Stimulated activated naive CD4-positive, alpha-beta T cell treated with Interleukin-2 at 50 U/mL for 16 hours (primary cell): ENCODE measurements around the gene UBB.
"Not testable (repeated sequence)": the region's sequence is repeated elsewhere in the genome, so short reads cannot be mapped to it uniquely, and the experiment has no call there.

Source experiments
- DNase-seq: peaks from one replicate; lab custom pipeline; 2025; lab: John Stamatoyannopoulos, UW

Gene UBB

DNA sequence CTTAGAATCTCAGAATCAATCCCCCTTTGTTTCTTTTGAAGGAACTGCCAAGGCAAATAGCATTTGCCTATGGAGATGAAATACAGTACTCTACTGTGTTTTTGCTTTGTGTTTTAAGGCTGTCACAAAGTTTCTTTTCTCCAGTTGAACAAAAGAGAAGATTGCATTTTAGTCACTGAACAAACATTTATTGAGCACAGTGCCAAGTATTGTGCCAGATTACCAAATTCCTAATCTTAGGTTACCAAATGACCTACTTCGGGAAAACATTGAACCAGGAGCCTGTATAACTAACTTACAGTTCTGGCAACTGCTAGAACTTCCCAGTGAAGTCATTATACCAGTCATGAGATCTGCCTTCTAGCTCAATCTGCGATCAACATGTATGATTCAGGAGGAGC, 3.0 kb upstream of the UBB start:
- DNase-seq, result no peak

DNA sequence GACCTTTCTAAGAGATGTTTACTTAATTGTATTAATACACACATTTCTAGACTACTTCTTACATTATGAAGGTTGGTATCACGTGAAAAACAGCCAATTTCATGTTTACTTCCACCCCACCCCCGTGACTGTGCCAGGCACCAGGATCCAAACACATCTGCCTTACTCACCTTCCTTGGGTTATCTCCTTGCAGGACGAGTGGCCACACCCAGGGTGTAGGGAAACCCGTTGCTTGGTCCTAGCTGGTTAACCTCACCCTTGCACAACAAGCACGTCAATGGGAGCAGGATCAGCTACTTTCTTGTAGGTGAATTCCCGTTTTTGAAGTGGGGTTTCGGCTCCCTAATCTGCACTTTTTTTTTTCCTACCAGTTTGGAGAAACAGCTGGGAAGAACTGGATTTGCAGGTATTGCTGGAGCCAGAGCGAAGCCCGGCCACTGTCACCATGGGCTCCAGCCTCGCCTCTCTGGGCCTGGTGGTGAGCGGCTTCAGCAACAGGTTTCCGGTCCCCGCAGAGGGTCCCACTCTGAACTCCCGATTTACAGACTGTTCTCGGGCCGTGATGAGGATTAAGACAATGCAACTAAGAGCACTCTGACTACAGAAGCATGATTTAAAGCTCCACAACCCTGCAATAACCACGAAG, 2.1 kb upstream of the UBB start:
- DNase-seq, result no peak

DNA sequence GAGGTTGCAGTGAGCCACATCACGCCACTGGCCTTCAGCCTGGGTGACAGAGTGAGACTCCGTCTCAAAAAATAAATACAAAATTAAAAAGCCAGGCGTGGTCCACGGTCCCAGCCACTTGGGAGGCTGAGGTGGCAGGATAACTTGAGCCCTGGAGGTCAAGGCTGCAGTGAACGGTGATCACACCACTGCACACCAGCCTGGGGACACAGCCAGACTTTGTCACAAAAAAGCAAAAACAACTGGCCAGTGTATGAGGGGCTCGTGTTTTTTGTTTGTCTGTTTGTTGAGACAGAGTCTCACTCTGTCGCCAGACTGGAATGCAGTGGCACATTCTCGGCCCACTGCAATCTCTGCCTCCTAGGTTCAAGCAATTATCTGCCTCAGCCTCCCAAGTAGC, 1.2 kb upstream of the UBB start:
- no peak for DNase-seq

DNA sequence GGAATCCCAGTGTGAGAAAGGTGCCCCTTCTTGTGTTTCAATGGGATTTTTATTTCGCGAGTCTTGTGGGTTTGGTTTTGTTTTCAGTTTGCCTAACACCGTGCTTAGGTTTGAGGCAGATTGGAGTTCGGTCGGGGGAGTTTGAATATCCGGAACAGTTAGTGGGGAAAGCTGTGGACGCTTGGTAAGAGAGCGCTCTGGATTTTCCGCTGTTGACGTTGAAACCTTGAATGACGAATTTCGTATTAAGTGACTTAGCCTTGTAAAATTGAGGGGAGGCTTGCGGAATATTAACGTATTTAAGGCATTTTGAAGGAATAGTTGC, 567 bp downstream of the UBB start:
- DNase-seq, result peak; percentile 55

DNA sequence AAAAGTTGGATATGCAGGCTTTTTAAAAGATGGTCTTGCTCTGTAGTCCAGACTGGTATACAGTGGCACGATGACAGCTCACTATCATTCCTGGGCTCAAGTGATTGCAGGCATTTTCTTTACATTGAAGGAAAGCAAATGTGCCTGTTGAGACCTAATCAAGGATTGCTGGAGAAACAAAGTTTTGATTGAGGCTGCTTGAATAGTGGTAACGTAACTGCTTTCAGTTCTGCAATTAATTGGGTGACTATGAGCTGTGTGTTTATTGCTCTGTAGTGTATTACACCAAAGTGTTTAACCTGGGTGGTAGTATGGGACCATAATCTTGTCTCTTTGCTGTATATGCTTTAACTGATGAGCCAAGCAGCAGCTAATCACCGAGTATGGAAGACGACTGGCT, 2.3 kb downstream of the UBB start:
- no peak for DNase-seq

DNA sequence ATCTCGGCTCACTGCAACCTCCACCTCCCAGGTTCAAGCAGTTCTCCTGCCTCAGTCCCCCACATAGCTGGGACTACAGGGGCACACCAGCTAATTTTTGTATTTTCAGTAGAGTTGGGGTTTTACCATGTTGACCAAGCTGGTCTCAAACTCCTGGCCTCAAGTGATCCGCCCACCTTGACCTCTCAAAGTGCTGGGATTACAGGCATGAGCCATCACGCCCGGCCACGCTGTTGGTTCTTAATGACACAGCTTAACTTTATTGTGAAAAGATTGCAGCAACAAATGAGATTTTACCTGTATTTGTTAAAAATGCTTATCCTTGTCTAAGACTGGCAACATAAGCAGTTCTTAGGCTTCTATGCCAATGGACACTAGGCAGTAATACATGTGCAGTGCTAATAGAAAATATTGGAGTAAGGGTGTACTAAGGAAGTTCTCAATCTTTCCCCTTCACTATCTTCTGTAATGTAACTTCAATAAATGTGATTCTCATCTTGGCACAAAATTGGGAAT, 2.9 kb downstream of the UBB start:
- no peak for DNase-seq

DNA sequence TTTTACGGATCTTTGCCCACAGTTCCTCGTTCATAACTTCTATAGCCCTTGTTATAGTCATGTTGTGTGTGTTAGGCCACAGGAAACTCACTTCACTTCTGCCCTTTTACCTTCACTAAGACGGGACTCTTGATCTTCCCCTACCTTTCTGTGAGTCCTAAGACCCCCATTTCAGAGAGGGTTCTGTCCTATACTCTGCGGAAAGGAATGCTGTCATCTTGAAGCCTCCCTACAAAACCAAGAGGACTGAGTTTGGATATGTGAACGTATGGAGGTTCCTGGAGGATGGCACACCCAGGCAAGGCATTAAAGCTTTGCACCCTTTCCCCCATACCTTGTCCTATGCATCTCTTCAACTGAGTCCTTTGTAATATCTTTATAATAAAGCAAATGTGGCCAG, 3.7 kb downstream of the UBB start:
- no peak for DNase-seq

DNA sequence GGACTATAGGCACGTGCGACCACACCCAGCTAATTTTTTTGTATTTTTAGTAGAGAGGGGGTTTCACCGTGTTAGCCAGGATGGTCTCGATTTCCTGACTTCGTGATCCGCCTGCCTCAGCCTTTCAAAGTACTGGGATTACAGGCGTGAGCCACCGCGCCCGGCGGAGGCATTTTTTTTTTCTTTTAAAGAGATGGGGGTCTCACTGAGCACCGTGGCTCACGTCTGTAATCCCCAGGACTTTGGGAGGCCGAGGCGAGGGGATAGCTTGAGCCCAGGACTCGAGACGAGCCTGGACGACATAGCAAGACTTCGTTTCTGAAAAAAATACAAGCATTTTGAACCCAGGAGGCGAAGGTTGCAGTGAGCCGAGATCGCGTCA, 5.2 kb downstream of the UBB start:
- not testable (repeated sequence) for DNase-seq

DNA sequence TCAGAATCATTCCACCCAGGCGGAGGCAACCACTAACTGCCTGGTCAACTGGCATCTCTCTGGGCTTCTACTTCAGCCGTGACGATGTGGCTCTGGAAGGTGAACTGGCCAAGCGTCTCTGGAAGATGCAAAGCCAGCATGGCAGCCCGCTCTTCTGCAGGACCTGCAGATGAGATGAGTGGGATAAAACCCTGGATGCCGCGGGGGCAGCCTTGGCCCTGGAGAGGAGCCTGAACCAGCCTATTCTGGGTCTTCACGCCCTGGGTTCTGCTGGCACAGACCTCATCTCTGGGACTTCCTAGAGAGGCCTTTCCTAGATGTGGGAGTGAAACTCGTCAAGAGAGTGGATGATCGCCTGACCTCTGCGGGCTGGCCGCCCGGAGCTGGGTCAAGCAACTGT, 10.6 kb downstream of the UBB start:
- no peak for DNase-seq

DNA sequence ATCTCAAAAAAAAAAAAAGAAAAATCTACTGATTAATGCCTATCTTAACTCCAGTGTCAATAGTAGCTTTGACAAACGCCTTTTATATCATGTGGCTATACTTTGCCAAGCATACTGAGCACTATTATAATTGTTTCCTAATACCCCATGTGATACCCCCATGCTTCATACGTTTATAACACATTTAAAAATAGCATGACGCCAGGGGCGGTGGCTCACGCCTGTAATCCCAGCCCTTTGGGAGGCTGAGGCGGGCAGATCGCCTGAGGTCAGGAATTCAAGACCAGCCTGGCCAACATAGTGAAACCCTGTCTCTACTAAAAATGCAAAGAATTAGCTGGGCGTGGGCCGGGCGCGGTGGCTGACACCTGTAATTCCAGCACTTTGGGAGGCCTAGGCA, 11.6 kb downstream of the UBB start:
- not testable (repeated sequence) for DNase-seq

DNA sequence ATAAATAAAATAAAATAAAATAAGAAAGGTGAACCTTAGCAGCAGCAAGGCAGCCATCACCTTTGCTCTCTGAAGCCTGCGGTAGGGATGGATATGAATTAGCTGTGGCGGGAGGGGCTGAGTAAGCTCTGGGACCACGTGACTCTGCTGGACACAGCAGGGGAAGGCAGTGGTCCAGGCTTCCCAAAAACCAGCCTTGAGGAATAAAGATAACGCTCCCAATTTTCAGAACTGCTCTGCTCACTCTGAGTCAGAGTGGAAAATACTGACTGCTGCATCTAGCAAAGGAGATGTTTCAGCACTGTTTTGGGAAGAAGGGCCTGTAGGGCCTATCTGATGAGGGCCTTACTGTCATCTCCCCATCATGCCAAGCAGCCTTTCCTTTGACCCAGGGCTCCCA, 15.0 kb downstream of the UBB start:
- not testable (repeated sequence) for DNase-seq

DNA sequence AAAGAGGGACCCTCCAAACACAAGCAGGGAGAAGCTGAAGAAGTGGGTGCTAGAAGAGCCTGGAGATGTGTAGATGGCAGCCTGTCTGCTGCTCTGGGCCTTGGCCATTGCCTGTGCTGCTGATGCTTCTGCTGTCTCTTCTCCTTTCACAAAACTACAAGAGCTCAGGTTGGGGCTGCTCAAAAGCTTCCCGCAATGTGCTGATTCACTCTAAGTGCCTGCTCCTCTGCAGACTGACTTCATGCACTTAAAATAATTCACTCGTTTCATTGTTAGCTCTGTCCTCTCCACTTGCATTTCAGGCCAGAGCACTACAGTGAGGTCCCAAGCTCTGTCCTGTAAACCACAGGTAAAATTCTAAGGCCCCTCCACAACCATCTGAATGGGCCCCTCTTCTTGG, 15.8 kb downstream of the UBB start:
- not testable (repeated sequence) for DNase-seq

DNA sequence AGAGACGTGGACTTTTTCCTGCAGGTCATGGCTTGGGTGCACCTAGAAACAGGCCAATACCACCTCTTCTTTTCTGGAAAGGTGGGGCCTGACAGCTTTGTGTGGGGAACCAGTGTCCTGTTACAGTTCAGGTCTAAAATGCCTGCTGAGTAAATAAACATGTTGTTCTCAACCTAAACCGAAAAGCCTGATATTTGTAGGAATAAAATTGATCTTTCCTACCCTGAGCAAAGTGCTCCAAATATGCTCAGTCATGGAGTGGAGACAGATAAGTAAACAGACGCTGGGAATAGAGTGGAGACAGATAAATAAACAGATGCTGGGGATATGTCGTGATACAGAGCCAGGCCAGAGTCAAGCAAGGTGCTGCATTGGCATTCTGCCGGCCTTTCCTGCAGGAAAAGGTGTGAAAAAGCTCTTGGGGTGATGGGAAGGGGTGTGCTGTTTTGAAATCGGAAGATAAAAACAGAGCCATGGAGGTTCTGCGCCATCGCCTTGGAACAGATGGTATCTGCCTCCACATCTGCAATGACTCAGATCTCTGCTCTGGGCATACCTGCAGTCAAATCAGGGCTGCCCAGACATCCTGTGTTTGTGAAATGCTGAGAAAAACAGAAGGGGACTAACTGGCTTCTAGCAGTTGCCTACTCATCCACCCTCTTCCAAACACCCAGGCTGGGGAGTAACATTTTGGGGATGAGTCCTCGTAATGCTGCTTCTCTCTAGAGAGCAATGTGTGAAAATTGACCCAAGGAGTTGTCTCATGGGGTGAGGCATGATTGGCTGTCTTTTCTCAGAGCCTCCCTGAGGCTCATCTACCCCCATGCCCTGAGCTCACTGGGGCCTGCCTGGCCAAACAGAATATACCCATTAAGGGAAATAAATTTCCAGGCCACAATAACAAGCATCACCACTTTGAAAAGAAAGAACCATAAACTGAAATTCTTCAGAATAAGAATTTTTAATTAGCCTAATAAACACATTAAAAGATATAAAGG, 17.7 kb downstream of the UBB start:
- DNase-seq, result no peak

DNA sequence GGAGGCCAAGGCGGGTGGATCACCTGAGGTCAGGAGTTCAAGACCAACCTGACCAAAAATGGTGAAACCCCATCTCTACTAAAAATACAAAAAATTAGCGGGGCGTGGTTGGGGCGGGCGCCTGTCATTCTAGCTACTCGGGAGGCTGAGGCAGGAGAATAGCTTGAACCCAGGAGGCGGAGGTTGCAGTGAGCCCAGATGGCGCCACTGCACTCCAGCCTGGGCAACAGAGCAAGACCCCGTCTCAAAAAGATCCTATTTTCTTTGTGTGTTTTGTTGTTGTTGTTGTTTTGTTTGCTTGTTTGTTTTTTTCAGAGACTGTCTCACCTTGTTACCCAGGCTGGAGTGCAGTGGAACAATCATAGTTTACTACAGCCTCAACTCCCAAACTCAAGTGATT, 23.0 kb downstream of the UBB start:
- not testable (repeated sequence) for DNase-seq

DNA sequence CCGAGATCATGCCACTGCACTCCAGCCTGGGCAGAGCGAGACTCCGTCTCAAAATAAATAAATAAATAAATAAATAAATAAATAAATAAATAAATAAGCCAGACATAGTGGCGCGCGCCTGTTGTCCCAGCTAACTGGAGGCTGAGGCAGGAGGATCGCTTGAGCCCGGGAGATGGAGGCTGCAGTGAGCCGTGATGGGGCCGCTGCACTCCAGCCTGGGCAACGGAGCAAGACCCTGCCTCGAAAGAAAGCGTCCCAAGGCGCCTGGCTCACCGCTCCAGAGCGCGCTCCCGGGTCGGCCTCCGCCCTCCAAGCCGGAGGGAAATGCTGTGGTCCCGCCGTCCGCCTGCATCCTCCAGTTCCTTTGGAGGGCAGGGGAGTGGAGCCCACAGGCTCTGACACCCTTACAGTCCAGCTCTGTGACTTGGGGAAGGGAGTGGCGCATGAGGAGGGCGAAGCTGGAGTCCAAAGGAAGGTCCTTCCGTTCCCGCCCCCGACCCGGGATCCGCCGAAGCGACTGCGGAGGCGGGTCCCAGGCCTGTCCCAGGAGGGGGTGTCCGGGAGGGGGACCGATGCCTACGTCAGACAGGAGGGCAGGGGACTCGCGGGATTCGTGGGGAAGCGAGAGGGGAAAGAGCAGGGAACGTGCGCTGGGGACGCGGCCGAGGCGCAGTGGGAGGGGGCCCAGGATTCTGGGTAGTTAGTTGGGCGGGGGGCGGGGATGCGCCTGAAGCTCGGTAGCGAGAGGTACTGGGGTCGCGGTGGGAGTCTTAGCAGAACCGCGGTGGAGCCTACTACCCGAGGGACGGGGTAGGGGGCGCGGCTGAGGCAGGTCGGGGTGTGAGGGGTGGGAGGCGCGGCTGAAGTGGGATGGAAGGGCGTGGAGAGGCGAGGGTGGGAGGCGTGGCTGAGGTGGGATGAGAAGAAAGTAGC, 26.1 kb downstream of the UBB start:
- no peak for DNase-seq

DNA sequence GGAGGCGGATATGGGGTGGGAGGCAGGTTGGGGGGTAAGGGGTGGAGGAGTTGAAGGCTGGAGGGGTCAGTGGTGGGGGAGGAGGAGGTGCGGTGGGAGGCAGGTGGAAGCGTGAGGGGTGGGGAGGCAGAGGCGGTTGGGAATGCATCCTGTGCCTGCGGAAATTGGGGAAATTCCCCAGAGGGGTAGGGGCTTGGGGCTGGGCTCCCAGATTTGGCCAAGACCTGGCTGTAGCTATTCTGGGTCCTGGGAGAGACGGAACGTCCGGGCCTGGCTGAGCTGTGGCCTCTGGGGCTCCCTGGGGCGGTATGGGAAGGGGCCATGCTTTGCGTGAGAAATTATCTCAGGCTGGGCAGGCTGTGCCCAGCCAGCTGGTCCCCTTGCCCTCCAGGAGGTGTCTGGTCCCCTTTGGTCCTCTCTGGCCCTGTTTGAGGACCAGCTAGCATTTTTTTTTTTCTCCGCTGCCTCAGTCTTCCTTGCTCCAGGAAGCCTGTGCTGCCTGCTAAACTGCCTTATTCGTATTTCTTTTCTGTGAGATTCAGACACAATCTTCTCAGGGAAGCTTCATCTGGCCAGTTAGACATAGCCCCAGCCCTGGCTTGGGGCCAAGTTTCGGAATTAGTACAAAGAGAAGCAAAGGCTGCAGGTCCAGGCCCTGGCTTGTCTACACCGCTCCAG, 27.2 kb downstream of the UBB start:
- no peak for DNase-seq

DNA sequence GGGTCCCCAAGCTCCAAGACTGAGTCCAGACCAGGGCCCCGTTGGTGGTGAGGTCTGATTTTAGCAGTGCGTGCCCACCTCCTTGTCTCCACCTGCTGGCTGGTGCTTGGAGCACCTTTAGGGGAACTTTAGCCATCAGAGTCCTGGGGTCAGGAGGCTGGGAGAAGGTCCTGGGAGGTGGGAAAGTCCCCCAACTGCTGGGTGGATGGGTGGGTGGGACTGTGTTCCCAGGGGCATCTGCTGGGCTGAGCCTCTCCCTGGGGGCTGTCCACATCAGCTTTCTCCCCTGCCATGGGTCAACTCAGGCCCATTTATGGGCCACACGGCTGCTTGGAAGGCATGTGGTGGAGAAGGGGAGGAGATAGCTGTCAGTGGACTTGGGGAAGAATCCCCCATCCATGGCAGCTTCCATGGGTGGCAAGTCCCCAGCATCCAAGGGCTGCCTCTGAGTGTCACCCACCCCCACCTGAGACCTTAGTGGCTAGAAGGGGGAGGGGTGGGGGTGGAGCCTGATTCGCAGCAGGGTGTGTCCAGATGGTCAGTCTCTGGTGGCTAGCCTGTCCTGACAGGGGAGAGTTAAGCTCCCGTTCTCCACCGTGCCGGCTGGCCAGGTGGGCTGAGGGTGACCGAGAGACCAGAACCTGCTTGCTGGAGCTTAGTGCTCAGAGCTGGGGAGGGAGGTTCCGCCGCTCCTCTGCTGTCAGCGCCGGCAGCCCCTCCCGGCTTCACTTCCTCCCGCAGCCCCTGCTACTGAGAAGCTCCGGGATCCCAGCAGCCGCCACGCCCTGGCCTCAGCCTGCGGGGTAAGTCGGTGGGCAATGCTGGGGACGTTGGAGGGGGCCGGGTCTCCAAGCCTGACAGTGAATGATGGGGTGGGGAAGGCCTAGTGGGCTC, 34.4 kb downstream of the UBB start, which contains the start of gene TRPV2:
TSS of gene TRPV2 (plus strand) at position 541 of the 894 bp plus-strand sequence. CDS start 2,098 bp downstream, outside the sequence.
- peak; percentile 41 for DNase-seq

DNA sequence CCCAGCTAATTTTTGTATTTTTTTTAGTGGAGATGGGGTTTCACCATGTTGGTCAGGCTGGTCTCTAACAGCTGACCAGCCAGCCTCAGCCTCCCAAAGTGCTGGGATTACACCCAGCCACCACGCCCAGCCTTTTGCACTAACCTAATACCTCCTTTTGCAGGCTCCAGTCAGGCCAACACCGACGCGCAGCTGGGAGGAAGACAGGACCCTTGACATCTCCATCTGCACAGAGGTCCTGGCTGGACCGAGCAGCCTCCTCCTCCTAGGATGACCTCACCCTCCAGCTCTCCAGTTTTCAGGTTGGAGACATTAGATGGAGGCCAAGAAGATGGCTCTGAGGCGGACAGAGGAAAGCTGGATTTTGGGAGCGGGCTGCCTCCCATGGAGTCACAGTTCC, 36.5 kb downstream of the UBB start:
- no peak for DNase-seq

DNA sequence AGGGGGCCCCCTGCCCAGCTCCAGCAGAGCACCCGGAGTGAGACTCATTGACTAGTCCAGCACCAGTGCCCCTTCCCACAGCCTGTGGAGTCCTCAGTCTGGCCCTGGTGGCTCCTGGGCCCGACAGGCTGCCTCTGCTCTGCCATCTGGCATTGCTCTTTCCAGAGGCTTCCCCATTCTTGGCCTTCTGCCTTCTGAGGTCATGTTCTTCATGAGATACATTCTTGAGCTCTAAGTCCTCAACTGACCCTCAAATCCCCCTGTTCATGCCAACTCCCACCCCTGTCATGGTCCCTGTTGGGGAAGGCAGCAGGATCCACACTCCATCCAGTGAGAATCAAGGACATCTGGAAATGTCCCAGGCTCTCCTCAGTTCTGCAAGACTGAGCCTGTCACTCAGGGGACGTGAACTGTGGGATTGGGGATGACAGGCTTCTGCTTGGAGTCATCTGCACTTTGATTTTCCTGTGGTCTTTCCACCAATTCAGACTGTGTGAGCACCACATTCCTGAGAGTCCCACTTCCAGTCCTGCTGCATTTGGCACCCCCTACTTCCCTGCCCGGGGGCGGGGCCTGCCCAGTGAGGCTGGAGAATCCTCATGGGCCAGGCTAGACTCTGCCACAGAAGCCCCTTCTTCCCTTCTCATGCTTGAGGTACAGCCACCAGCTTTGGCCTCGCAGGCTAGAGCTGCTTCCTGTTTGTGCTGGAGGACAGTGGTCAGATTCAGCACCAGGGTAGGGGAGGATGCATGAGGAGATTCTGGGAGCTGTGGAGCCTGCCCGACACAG, 37.2 kb downstream of the UBB start:
- no peak for DNase-seq

DNA sequence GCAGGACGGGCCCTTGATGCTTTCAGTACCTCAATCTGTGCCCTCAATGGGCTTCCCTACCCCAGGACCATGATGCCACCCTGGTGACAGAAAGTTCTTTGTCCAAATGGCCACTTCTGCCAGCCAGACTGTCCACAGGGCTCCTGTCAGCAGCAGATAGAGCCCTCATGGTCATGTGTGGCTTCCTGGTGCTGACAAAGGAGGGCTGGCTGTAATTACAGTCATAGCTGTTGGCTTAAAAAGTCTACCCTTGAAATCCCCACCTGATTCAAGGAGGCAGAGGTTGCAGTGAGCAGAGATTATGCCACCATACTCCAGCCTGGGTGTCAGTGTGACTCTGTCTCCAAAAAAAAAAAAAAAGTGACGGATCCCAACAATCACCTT, 37.8 kb downstream of the UBB start:
- no peak for DNase-seq
